Stomach (tissue), 9 donors: Measurements from ENCODE around the gene PLPPR3. TPM values are rescaled to one million over a fixed set of nuclear protein-coding genes. Genes with fewer than 3 reads are reported as not detected.

Source experiments
- DNase-seq, 2 donors: peaks; one replicate each; pipeline versions ENCODE4 v3.0.0 to v3.0.0-alpha.2; 2013 to 2019
- H3K27ac ChIP-seq, 5 donors: fragments of 200-600 bp in 4 of 5; sonication (generic) in 4 of 5; one replicate each; pipeline ENCODE4 v1.5.1; 2013 to 2019; ENCODE audit warnings: mild to moderate bottlenecking in 1 of 5, moderate library complexity in 1 of 5
- H3K27me3 ChIP-seq, 3 donors: fragments of 200-600 bp; sonication (generic); one replicate each; pipeline ENCODE4 v1.5.1; 2017 to 2019; ENCODE audit warnings: mixed run types in 1 of 3
- H3K36me3 ChIP-seq, 4 donors: fragments of 200-600 bp; sonication (generic); 1 replicate in 3 of 4; 2 replicates in 1 of 4; pipeline ENCODE4 v1.5.1; 2016 to 2019
- H3K4me1 ChIP-seq, 4 donors: fragments of 200-600 bp; sonication (generic); one replicate each; pipeline ENCODE4 v1.5.1; 2016 to 2019
- H3K4me3 ChIP-seq, 4 donors: fragments of 200-600 bp; sonication (generic) in 3 of 4; one replicate each; pipeline ENCODE4 v1.5.1; 2016 to 2019; ENCODE audit warnings: mild to moderate bottlenecking in 1 of 4
- H3K9me3 ChIP-seq, 4 donors: fragments of 200-600 bp; sonication (generic); one replicate each; pipeline ENCODE4 v1.5.1; 2016 to 2019
- CTCF ChIP-seq, 7 experiments: fragments of 450-650 bp in 4 of 7; fragments of 200-600 bp in 3 of 7; sonication (generic) in 3 of 7; IDR thresholded peaks; one replicate each; pipeline ENCODE4 v1.5.1; 2016 to 2019; ENCODE audit warnings: antibody characterized with exemption in 7 of 7, control low read depth in 2 of 7, mild to moderate bottlenecking in 1 of 7
- EP300 ChIP-seq: sonication (generic); formaldehyde crosslinking; IDR thresholded peaks from one replicate; pipeline ENCODE4 v1.6.1; 2017; ENCODE audit warnings: antibody characterized with exemption
- POLR2A ChIP-seq, 4 donors: fragments of 450-650 bp; IDR thresholded peaks; one replicate each; pipeline ENCODE4 v1.6.1; 2016; ENCODE audit warnings: antibody characterized with exemption in 4 of 4, control low read depth in 2 of 4, mild to moderate bottlenecking in 1 of 4, moderate library complexity in 1 of 4
- POLR2AphosphoS5 ChIP-seq, 3 donors: sonication (generic); formaldehyde crosslinking; IDR thresholded peaks; one replicate each; pipeline ENCODE4 v1.6.1; 2016; ENCODE audit warnings: antibody characterized with exemption in 3 of 3
- WGBS, 5 donors: extraction: QIAGEN DNeasy Blood & Tissue Kit in 3 of 5; methylation state at CpG; one replicate each; pipeline versions ENCODE4 v1.1.5 to v1.1.7; 2013 to 2018; 5-methylcytosine and 5-hydroxymethylcytosine counted together
- intact Hi-C: fragments of 100-400 bp; cut with DNase I; formaldehyde crosslinking; loops from one replicate; pipeline ENCODE4 v1.15.1; 2023; ENCODE audit warnings: low total_unique reads
- polyA plus RNA-seq, 3 donors: library from polyadenylated mRNA; stranded (reverse); fragments of 200-250 nt; gene quantifications; one replicate each; pipeline ENCODE4 v1.2.3, GENCODE V29; 2013
- total RNA-seq, 5 donors: library from RNA; depleted of rRNA; stranded (reverse); fragments of >200 nt; gene quantifications; one replicate each; pipeline versions ENCODE4 v1.1.0 to v1.2.3, GENCODE V29; 2014 to 2016
- donor health status: healthy with polysubstance abuse.
- donor health status: Bipolar disorder and iron deficiency.
- donor health status: healthy.

PLPPR3 gene
- total and polyA plus RNA-seq, 8 donors: 0.46 to 0.55 TPM; not detected in 6

- 66 to 84% (median 77%) methylated on average over 24 of the region's 24 CpGs for WGBS, 5 donors
- DNase-seq: no peak
- Histone ChIP-seq H3K27ac (no peak overlapping the region), H3K4me3 (no peak overlapping the region), H3K9me3 (no peaks in the 10 kb centered on the region), H3K27me3 (peaks cover 0 to 82% (median 52%) of the 10 kb centered on the region in 3 donors), H3K4me1 (no peaks in the 10 kb centered on the region), H3K36me3 (no peaks in the 10 kb centered on the region)
- TF ChIP-seq POLR2AphosphoS5 (IDR thresholded peaks at IDR 0.05): no peak
- no peak for TF ChIP-seq CTCF (IDR thresholded peaks at IDR 0.05)
- TF ChIP-seq EP300: no peak
- no peak for TF ChIP-seq POLR2A (IDR thresholded peaks at IDR 0.05)
- intact Hi-C loops: no loop called here
Measured at GRCh38 chr19:834216-834615, 12.5 kb upstream of the PLPPR3 start.

GRCh38 chr19:831407-832369 is 9.9 kb upstream of the PLPPR3 start:
- H3K36me3 ChIP-seq: no peaks in the 10 kb centered on the region
- no peak for DNase-seq
- no peak for TF ChIP-seq CTCF (IDR thresholded peaks at IDR 0.05)
- TF ChIP-seq EP300: no peak
- H3K9me3 ChIP-seq: no peaks in the 10 kb centered on the region
- peaks cover 0 to 88% (median 53%) of the 10 kb centered on the region in 3 donors for H3K27me3 ChIP-seq
- WGBS, 5 donors: 36 to 47% (median 42%) methylated on average over 20 to 38 of the region's 38 CpGs
- H3K27ac ChIP-seq: no peak overlapping the region
- H3K4me3 ChIP-seq: no peak overlapping the region
- intact Hi-C loops: no loop called here
- peaks cover 0 to 12% (median 0%) of the 10 kb centered on the region in 4 donors for H3K4me1 ChIP-seq

DNA sequence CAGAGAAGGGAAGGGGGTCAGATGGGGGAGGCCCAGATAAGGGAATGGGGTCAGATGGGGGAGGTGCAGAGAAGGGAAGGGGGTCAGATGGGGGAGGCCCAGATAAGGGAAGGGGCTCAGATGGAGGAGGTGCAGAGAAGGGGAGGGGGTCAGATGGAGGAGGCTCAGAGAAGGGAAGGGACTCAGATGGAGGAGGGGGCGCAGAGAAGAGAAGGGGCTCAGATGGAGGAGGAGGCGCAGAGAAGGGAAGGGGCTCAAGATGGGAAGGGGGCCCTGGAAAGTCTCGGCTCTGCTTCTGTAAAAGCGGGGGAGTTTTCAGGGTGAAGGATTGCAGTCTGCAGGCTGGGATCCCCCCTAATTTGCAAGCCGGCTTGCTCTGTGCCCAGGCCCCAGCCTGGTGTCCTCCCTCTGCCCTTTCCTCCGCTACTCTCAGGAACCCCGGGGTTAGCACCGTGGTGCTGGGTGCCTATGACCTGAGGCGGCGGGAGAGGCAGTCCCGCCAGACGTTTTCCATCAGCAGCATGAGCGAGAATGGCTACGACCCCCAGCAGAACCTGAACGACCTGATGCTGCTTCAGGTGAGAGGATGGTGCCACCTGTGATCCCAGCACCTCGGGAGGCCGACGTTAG is 7.5 kb upstream of the PLPPR3 start:
- H3K27me3 ChIP-seq: peaks cover 0 to 88% (median 36%) of the 10 kb centered on the region in 3 donors
- no peaks in the 10 kb centered on the region for H3K9me3 ChIP-seq
- DNase-seq: no peak
- H3K4me3 ChIP-seq: no peak overlapping the region
- H3K36me3 ChIP-seq: no peaks in the 10 kb centered on the region
- no peak overlapping the region for H3K27ac ChIP-seq
- TF ChIP-seq EP300: no peak
- TF ChIP-seq POLR2AphosphoS5 (IDR thresholded peaks at IDR 0.05): no peak
- TF ChIP-seq CTCF (IDR thresholded peaks at IDR 0.05): no peak
- TF ChIP-seq POLR2A (IDR thresholded peaks at IDR 0.05): no peak
- intact Hi-C loops: no loop called here
- 68 to 81% (median 72%) methylated on average over 17 to 18 of the region's 18 CpGs for WGBS, 5 donors
- peaks cover 0 to 12% (median 0%) of the 10 kb centered on the region in 4 donors for H3K4me1 ChIP-seq

- intact Hi-C loops: no loop called here
- peaks cover 0 to 21% (median 4%) of the 10 kb centered on the region in 4 donors for H3K4me1 ChIP-seq
- H3K36me3 ChIP-seq: no peaks in the 10 kb centered on the region
- no peak within 1 kb of the TSS for H3K27ac ChIP-seq
- H3K9me3 ChIP-seq: no peaks in the 10 kb centered on the region
- H3K27me3 ChIP-seq: peaks cover under 1 to 91% (median 48%) of the 10 kb centered on the region in 3 donors
- TF ChIP-seq POLR2A (IDR thresholded peaks at IDR 0.05): no peak
- no peak for TF ChIP-seq POLR2AphosphoS5 (IDR thresholded peaks at IDR 0.05)
- TF ChIP-seq CTCF (IDR thresholded peaks at IDR 0.05): no peak
- no peak for TF ChIP-seq EP300
- H3K4me3 ChIP-seq: no peak within 1 kb of the TSS
- whole genome bisulfite sequencing, 5 donors: 50 to 79% (median 53%) methylated on average over 17 to 33 of the region's 33 CpGs
- DNase-seq: peak in 1 of 2 donors; percentile 62
Measured at GRCh38 chr19:827710-828321, 6.1 kb upstream of the PLPPR3 start, which contains the start of gene AZU1. Gene AZU1 (plus strand): TSS chr19:827837. CDS start chr19:827847, 10 bp downstream.
